A204.1 (cell line): ENCODE results near the gene EAF1.
"Not testable (repeated sequence)": the region's sequence is repeated elsewhere in the genome, so short reads cannot be mapped to it uniquely, and the experiment has no call there.

ENCODE experiments used
- FAIRE-seq: peaks from 2 replicates; lab custom pipeline; 2012; peaks lifted over from hg19 to GRCh38; lab: Jason Lieb, UNC

EAF1 gene

DNA sequence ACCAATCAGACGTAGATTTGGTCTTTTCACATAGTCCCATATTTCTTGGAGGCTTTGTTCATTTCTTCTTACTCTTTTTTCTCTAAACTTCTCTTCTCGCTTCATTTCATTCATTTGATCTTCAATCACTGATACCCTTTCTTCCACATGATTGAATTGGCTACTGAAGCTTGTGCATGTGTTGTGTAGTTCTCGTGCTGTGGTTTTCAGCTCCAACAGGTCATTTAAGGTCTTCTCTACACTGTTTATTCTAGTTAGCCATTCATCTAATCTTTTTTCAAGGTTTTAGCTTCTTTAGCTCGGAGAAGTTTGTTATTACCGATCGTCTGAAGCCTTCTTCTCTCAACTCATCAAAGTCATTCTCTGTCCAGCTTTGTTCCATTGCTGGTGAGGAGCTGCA lies 57.2 kb downstream of the EAF1 start:
- FAIRE-seq, result not testable (repeated sequence)

- FAIRE-seq, result no peak
Measured at GRCh38 chr3:15486020-15486419, 58.6 kb downstream of the EAF1 start.

GRCh38 chr3:15486979-15487378 lies 59.6 kb downstream of the EAF1 start:
- FAIRE-seq, result no peak

- no peak for FAIRE-seq
Measured at GRCh38 chr3:15488002-15488401, 60.6 kb downstream of the EAF1 start.

GRCh38 chr3:15490158-15490557 lies 62.8 kb downstream of the EAF1 start:
- FAIRE-seq, result no peak

DNA sequence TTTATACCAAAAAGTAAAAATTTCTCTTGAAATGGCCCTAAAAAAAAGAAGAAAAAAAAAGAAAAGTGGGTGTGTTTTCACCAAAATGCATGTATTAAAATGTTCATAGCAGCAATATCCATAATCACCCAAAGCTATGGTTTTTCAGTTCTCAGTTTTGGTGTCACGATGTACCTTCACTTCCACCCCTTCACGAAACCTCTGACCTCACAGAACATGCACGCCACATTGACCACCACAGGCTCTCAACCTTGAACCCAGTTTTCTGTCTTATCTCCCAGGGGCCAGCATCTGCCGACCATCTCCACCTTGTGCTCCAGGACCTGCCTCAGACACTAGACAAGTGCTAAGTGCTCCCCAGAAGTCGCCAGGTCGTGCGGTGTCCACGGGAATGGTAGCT lies 63.7 kb downstream of the EAF1 start:
- no peak for FAIRE-seq
